SK-N-SH (cell line): ENCODE measurements around the gene RBP3. TPM values are rescaled to one million over a fixed set of nuclear protein-coding genes. Genes with fewer than 3 reads are reported as not detected.

Experiments
- CTCF ChIA-PET: fragments of 300-600, 350-600 bp; formaldehyde crosslinking; extraction: SDS; loops from one replicate; lab custom pipeline; 2021; lab: Yijun Ruan, JAX
- POLR2A ChIA-PET: fragments of 350-600 bp; sonication (Branson Sonifier 250); formaldehyde crosslinking; extraction: SDS; loops from one replicate; lab custom pipeline; 2020; ENCODE audit warnings: antibody characterized with exemption, inconsistent platforms; lab: Yijun Ruan, JAX
- DNase-seq: peaks from one replicate; pipeline ENCODE4 v3.0.0; 2012
- H2AFZ ChIP-seq: fragments of 200-600 bp; sonication (generic); 2 replicates; pipeline ENCODE4 v1.8.1; 2016; ENCODE audit warnings: antibody characterized with exemption, mild to moderate bottlenecking, low read depth
- H3F3A ChIP-seq: fragments of 200-600 bp; sonication (generic); replicated peaks from 2 replicates; pipeline ENCODE3; 2016; ENCODE audit warnings: antibody characterized with exemption, mild to moderate bottlenecking; ENCODE audit not compliant: insufficient read depth
- H3K27ac ChIP-seq, 2 experiments: fragments of 200-500 bp in 1 of 2; fragments of 200-600 bp in 1 of 2; sonication (Bioruptor generic) in 1 of 2; sonication (generic), shearing (Covaris generic) in 1 of 2; 2 replicates each; pipeline versions ENCODE4 v1.5.1 to v1.6.1; 2014 to 2016; ENCODE audit warnings: low read depth in 2 of 2, inconsistent platforms in 1 of 2, low read length in 1 of 2, mild to moderate bottlenecking in 1 of 2, mixed read lengths in 1 of 2
- H3K27me3 ChIP-seq: fragments of 200-600 bp; sonication (generic), shearing (Covaris generic); 2 replicates; pipeline ENCODE4 v1.6.1; 2016; ENCODE audit warnings: mixed run types; ENCODE audit not compliant: insufficient read depth
- H3K36me3 ChIP-seq, 2 experiments: fragments of 200-500 bp in 1 of 2; fragments of 200-600 bp in 1 of 2; sonication (Bioruptor generic) in 1 of 2; sonication (generic) in 1 of 2; replicated peaks in 1 of 2; 2 replicates each; pipeline versions ENCODE3 to v1.5.1; 2014 to 2016; ENCODE audit warnings: low read length in 1 of 2, mild to moderate bottlenecking in 1 of 2; ENCODE audit not compliant: insufficient read depth in 2 of 2, control insufficient read depth in 1 of 2
- H3K4me1 ChIP-seq, 2 experiments: fragments of 200-500 bp in 1 of 2; fragments of 200-600 bp in 1 of 2; sonication (Bioruptor generic) in 1 of 2; sonication (generic), shearing (Covaris generic) in 1 of 2; 2 replicates each; pipeline versions ENCODE4 v1.5.1 to v1.6.1; 2014 to 2016; ENCODE audit warnings: low read depth in 1 of 2, low read length in 1 of 2, mixed run types in 1 of 2; ENCODE audit not compliant: insufficient read depth in 2 of 2, control insufficient read depth in 1 of 2
- H3K4me2 ChIP-seq: fragments of 200-600 bp; sonication (generic), shearing (Covaris generic); 2 replicates; pipeline ENCODE4 v1.6.1; 2017; ENCODE audit warnings: mixed run types
- H3K4me3 ChIP-seq, 2 experiments: fragments of 200-500 bp in 1 of 2; fragments of 200-600 bp in 1 of 2; sonication (Bioruptor generic) in 1 of 2; sonication (generic), shearing (Covaris generic) in 1 of 2; 2 replicates each; pipeline versions ENCODE4 v1.5.1 to v1.8.1; 2014 to 2016; ENCODE audit warnings: low read depth in 2 of 2, inconsistent platforms in 1 of 2, low read length in 1 of 2, mild to moderate bottlenecking in 1 of 2, mixed read lengths in 1 of 2, moderate library complexity in 1 of 2
- H3K79me2 ChIP-seq: fragments of 200-600 bp; sonication (generic); 2 replicates; pipeline ENCODE4 v1.8.1; 2017; ENCODE audit warnings: mild to moderate bottlenecking; ENCODE audit not compliant: insufficient read depth
- H3K9ac ChIP-seq: fragments of 200-600 bp; sonication (generic); 2 replicates; pipeline ENCODE4 v1.6.1; 2017; ENCODE audit warnings: mixed run types
- H3K9me2 ChIP-seq: fragments of 200-600 bp; sonication (generic); 2 replicates; pipeline ENCODE4 v1.6.1; 2017; ENCODE audit warnings: mixed run types
- H3K9me3 ChIP-seq: fragments of 200-600 bp; sonication (generic); 2 replicates; pipeline ENCODE4 v1.6.1; 2017; ENCODE audit warnings: mixed run types, mild to moderate bottlenecking, moderate library complexity
- H4K20me1 ChIP-seq: fragments of 200-600 bp; sonication (generic); 2 replicates; pipeline ENCODE4 v1.6.1; 2017; ENCODE audit warnings: mild to moderate bottlenecking, mixed run types; ENCODE audit not compliant: insufficient read depth
- ELF1 ChIP-seq: IDR thresholded peaks from 2 replicates; pipeline ENCODE4 v1.4.0; 2012
- EP300 ChIP-seq, 2 experiments: IDR thresholded peaks; 2 replicates each; pipeline versions ENCODE4 v1.4.0 to v1.6.1; 2012; ENCODE audit warnings: borderline replicate concordance in 1 of 2, low read depth in 1 of 2, low read length in 1 of 2
- EZH2phosphoT487 ChIP-seq: fragments of 200-600 bp; sonication (generic); IDR thresholded peaks from 2 replicates; pipeline ENCODE4 v1.6.1; 2017; ENCODE audit warnings: low read depth, mixed run types, mild to moderate bottlenecking, antibody characterized with exemption, moderate library complexity, borderline replicate concordance
- FOSL2 ChIP-seq: IDR thresholded peaks from 2 replicates; pipeline ENCODE4 v1.4.0; 2012; ENCODE audit warnings: low read depth, mild to moderate bottlenecking, moderate library complexity, borderline replicate concordance
- FOXJ3 ChIP-seq: sonication (generic); formaldehyde crosslinking; IDR thresholded peaks from 2 replicates; pipeline ENCODE4 v1.5.1; 2020; ENCODE audit warnings: mild to moderate bottlenecking, missing genetic modification reagents
- FOXM1 ChIP-seq: IDR thresholded peaks from 2 replicates; pipeline ENCODE4 v1.4.0; 2012; ENCODE audit warnings: low read depth, mild to moderate bottlenecking
- MEF2A ChIP-seq: IDR thresholded peaks from 2 replicates; pipeline ENCODE4 v1.4.0; 2012; ENCODE audit warnings: low read depth, borderline replicate concordance
- MXI1 ChIP-seq: IDR thresholded peaks from 2 replicates; pipeline ENCODE4 v1.6.1; 2012; ENCODE audit warnings: mild to moderate bottlenecking, low read depth, low read length, improper control_type of control experiment
- RAD21 ChIP-seq: IDR thresholded peaks from 2 replicates; pipeline ENCODE4 v1.6.1; 2012; ENCODE audit warnings: mild to moderate bottlenecking, low read length
- RCOR1 ChIP-seq: fragments of 150-350 bp; IDR thresholded peaks from 2 replicates; pipeline ENCODE4 v1.6.1; 2017; ENCODE audit warnings: antibody characterized with exemption, low read length
- RFX5 ChIP-seq: IDR thresholded peaks from 2 replicates; pipeline ENCODE4 v1.6.1; 2012; ENCODE audit warnings: mild to moderate bottlenecking, improper control_type of control experiment, low read length
- SIN3A ChIP-seq: IDR thresholded peaks from 2 replicates; pipeline ENCODE4 v1.6.1; 2012; ENCODE audit warnings: low read depth, mild to moderate bottlenecking, low read length, moderate library complexity, borderline replicate concordance
- TAF1 ChIP-seq: IDR thresholded peaks from 2 replicates; pipeline ENCODE4 v1.6.1; 2012; ENCODE audit warnings: low read depth, mild to moderate bottlenecking, low read length, moderate library complexity, borderline replicate concordance
- TCF12 ChIP-seq: IDR thresholded peaks from 2 replicates; pipeline ENCODE4 v1.4.0; 2012
- WGBS: methylation state at CpG from one replicate; pipeline ENCODE4 v1.1.6; 2017; ENCODE audit warnings: low lambda C conversion rate; 5-methylcytosine and 5-hydroxymethylcytosine counted together
- polyA plus RNA-seq, 3 experiments: library from polyadenylated mRNA; depleted of rRNA; stranded (reverse); fragments of >200 nt; gene quantifications; 2 replicates each; pipeline ENCODE4 v1.2.3, GENCODE V29; 2012
- TF ChIP-seq, protein P1 (sequence below): IDR thresholded peaks from 2 replicates; pipeline ENCODE4 v1.4.0; 2012; ENCODE audit warnings: low read depth, borderline replicate concordance
- TF ChIP-seq, protein P2 (sequence below): IDR thresholded peaks from 2 replicates; pipeline ENCODE4; 2012
- TF ChIP-seq, protein P3 (sequence below): fragments of 200-600 bp; sonication (generic); IDR thresholded peaks from 2 replicates; pipeline ENCODE4 v1.6.1; 2017; ENCODE audit warnings: antibody characterized with exemption, mild to moderate bottlenecking, moderate library complexity
- TF ChIP-seq, protein P4 (sequence below): IDR thresholded peaks from 2 replicates; pipeline ENCODE4 v1.4.0; 2012; ENCODE audit warnings: low read depth

Gene RBP3
- polyA plus RNA-seq, 1 of the 3 experiments (the other 2 are of a cell fraction), result not detected

DNA sequence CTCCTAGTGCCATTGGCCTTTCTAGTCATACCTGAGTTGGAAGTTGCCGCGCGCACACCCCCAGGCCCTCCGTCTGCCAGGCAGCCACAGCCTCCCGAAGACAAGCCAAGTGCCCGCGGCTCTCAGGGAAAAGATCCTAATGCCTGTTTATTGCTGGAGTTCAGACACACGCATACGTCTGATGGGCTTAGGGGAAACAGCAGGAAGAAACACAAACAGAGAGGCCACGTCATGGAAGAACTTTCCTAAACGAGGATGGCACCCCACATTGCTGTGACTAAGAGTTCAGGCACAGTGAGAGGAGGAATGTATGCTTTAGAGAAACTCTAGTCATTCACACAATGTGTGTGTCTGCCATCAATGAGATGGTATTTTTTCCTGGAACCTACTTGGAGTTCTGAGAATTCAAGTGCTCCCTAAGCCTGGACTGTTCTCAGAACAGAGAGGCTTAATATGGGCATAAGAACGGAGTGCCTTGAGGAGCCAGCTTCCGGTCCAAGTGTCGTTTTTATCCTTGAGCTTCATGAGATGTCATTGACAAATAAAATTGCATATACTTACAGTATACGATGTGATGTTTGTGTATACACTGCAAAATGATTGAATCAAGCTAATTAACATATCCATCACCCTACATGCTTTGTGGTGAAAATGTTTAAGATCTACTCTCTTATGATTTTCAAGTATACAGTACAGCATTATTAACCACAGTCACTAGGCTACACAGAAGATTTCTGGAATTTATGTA is 11.6 kb upstream of the RBP3 start:
- no peaks in the 10 kb centered on the region for H3F3A ChIP-seq
- CTCF ChIA-PET, result interaction anchor here (0.7 to 2.0 kb wide), 4 partner anchors 24 to 344 kb away, joined by 3 to 6 read pairs (median 3); no protein-coding TSS in a partner anchor
- TF ChIP-seq, protein P1, sequence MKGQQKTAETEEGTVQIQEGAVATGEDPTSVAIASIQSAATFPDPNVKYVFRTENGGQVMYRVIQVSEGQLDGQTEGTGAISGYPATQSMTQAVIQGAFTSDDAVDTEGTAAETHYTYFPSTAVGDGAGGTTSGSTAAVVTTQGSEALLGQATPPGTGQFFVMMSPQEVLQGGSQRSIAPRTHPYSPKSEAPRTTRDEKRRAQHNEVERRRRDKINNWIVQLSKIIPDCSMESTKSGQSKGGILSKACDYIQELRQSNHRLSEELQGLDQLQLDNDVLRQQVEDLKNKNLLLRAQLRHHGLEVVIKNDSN, result no peak
- TF ChIP-seq FOXJ3 (CRISPR knock-in tag), result no peak
- TF ChIP-seq SIN3A, result no peak
- no peak for TF ChIP-seq RAD21
- TF ChIP-seq EZH2phosphoT487, result no peak
- TF ChIP-seq TCF12, result no peak
- TF ChIP-seq MXI1, result no peak
- no peak for TF ChIP-seq RFX5
- TF ChIP-seq TAF1, result no peak
- TF ChIP-seq, protein P2, sequence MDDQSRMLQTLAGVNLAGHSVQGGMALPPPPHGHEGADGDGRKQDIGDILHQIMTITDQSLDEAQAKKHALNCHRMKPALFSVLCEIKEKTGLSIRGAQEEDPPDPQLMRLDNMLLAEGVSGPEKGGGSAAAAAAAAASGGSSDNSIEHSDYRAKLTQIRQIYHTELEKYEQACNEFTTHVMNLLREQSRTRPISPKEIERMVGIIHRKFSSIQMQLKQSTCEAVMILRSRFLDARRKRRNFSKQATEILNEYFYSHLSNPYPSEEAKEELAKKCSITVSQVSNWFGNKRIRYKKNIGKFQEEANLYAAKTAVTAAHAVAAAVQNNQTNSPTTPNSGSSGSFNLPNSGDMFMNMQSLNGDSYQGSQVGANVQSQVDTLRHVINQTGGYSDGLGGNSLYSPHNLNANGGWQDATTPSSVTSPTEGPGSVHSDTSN, result no peak
- TF ChIP-seq RCOR1, result no peak
- TF ChIP-seq, protein P3, sequence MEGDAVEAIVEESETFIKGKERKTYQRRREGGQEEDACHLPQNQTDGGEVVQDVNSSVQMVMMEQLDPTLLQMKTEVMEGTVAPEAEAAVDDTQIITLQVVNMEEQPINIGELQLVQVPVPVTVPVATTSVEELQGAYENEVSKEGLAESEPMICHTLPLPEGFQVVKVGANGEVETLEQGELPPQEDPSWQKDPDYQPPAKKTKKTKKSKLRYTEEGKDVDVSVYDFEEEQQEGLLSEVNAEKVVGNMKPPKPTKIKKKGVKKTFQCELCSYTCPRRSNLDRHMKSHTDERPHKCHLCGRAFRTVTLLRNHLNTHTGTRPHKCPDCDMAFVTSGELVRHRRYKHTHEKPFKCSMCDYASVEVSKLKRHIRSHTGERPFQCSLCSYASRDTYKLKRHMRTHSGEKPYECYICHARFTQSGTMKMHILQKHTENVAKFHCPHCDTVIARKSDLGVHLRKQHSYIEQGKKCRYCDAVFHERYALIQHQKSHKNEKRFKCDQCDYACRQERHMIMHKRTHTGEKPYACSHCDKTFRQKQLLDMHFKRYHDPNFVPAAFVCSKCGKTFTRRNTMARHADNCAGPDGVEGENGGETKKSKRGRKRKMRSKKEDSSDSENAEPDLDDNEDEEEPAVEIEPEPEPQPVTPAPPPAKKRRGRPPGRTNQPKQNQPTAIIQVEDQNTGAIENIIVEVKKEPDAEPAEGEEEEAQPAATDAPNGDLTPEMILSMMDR, result no peak
- no peak for TF ChIP-seq MEF2A
- TF ChIP-seq FOXM1, result no peak
- TF ChIP-seq ELF1, result no peak
- TF ChIP-seq EP300 (IDR thresholded peaks at IDR 0.05; ENCODE audit: borderline replicate concordance in 1 of 2, low read depth in 1 of 2, low read length in 1 of 2), result no peak
- TF ChIP-seq FOSL2, result no peak
- TF ChIP-seq, protein P4, sequence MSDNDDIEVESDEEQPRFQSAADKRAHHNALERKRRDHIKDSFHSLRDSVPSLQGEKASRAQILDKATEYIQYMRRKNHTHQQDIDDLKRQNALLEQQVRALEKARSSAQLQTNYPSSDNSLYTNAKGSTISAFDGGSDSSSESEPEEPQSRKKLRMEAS, result no peak
- WGBS, result 71% methylated on average over 15 of the region's 15 CpGs
- H3K36me3 ChIP-seq, result no peaks in the 10 kb centered on the region
- no peaks in the 10 kb centered on the region for H4K20me1 ChIP-seq
- no peaks in the 10 kb centered on the region for H3K9me2 ChIP-seq
- DNase-seq, result no peak
- H3K27ac ChIP-seq, result no peak overlapping the region
- no peaks in the 10 kb centered on the region for H3K79me2 ChIP-seq
- H3K9ac ChIP-seq, result no peak overlapping the region
- H3K4me2 ChIP-seq, result no peak overlapping the region
- no peak overlapping the region for H3K4me3 ChIP-seq
- H3K27me3 ChIP-seq, result peaks cover 23% of the 10 kb centered on the region; the same call in 1 of the 2 replicates
- POLR2A ChIA-PET, result no interaction called here
- no peaks in the 10 kb centered on the region for H3K9me3 ChIP-seq
- H2AFZ ChIP-seq, result no peak overlapping the region
- peaks cover 0 to 13% of the 10 kb centered on the region in 2 experiments; a peak in 1 of 4 replicates for H3K4me1 ChIP-seq
